Stimulated activated CD4-positive, alpha-beta T cell treated with anti-CD3 and anti-CD28 coated beads, TNF-alpha, amount 100 ng/mL, for 4 hours (primary cell): ENCODE measurements around the gene RNF207.

Experiments
- DNase-seq, 3 experiments: peaks; one replicate each; pipeline ENCODE4 v3.0.0-alpha.2; 2020; ENCODE audit warnings: low read depth in 3 of 3

The RNF207 gene

DNA sequence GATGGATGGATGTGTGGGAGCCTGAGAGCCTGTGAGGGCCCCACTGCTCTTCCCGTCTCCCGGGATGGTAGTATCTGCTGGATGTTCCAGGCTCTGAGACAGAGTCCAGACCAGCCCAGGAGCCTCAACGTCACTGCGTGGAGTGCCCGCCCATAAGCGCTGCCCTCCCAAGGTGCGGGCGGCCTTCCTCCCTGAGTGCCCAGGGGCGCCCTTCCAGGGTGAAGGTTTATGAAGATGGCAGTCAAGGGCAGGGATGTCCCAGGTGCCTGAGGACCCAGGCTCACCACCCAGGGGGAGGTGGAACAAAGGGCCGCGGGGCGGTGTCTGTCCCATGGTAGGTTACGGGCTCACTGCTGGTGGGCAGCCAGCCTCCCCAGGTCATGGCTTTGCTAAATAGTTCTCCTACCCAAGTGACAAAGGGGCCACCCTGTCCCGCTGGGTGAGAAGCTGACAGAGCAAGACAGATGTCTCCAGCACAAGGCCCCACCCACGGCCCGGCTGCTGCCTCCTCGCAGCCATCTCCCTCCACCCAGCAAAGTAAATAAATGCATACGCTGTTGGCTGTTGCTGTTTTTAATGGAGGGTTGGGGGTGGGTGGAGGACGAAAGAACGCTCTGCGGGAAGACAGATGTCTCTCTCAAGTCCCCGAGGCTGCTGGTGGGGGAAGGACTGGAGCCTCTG, 63.9 kb downstream of the RNF207 start:
- no peak for DNase-seq

- no peak for DNase-seq
Observed at GRCh38 chr1:6270401-6270800, 64.5 kb downstream of the RNF207 start.
